ENCODE results near the gene DQX1.
A peak's percentile ranks its signal among the peaks of the same experiment; 100 is the strongest.

The DQX1 gene

DNA sequence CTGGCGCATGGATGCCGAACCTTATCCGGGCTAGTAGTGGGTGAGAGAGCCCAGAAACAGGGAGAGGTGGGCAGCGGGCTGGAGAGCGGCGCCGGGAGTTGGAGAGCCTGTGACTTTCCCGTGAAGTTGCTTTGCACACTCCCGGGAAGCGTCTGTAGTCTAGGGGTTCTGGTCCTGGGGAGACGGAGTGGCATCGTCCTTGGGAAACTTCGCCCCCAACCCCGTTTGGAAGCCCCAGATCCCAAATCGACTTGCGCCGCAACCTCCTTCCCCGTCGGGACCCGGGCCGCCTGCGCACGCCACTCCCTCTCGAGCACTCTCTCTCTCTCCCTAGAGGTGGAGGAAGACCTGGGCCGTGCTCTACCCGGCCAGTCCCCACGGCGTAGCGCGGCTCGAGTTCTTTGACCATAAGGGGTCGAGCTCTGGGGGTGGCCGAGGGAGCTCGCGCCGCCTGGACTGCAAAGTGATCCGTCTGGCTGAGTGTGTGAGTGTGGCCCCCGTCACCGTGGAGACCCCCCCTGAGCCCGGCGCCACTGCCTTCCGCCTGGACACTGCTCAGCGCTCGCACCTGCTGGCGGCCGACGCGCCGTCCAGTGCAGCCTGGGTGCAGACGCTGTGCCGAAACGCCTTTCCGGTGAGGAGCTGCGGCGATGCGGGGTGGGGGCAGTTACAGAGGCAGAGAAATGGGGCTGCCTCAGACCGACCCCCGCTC lies 28.9 kb upstream of the DQX1 start:
- peak; percentile 54 for DNase-seq (ENCODE audit: low read depth)

DNA sequence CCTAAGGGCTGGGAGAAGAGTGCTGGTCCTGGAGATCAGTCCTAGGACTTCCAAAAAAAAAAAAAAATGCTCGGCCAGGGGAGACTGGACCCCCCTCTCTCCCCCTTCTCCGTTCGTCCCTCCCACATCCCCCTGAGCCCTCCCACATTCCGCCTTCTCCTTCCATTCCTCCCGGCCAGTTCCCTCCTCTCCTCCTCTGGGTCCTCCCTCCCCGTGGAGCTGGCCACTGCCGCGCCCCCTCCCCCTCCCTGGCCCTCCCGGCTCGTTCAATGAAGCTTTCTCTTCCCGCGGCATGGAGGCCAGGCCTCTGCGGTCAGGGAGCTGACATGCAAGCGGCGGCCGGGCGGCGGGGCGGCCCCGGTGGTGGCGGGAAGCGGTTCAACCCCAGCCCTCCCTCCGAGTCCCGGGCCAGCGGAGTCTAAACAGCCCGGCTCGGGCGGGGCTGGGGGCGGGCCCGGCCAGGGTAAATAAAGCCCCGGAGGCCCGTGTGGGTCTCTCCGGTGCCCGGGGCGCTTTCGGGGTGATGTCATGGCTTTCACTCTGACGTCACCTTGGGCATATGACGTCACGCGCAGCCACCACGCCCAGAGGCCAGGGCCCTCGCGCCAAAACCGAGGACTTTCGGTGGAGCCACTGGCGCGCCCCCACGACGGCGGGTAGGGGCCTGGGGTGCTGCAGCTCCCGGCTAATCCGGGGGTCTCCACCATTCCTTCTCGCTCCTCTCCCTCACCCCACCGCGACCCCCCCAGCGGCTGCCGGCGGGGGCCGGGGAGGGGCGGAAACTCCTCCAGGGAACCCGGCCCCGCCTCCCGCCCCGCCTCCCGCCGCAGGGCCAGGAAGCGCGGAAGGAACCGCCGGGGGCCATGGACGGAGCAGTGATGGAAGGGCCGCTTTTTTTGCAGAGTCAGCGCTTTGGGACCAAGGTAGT lies 28.1 kb upstream of the DQX1 start, which contains the start of the genes DOK1 and LOXL3:
DOK1 (plus strand) TSS at position 829 of the 928 bp plus-strand sequence; CDS start at position 864, 35 bp downstream.
LOXL3 (minus strand) TSS at position 51 of the 928 bp plus-strand sequence. CDS start 1,308 bp downstream, outside the sequence.
- DNase-seq (ENCODE audit: low read depth), result peak; percentile 80

DNA sequence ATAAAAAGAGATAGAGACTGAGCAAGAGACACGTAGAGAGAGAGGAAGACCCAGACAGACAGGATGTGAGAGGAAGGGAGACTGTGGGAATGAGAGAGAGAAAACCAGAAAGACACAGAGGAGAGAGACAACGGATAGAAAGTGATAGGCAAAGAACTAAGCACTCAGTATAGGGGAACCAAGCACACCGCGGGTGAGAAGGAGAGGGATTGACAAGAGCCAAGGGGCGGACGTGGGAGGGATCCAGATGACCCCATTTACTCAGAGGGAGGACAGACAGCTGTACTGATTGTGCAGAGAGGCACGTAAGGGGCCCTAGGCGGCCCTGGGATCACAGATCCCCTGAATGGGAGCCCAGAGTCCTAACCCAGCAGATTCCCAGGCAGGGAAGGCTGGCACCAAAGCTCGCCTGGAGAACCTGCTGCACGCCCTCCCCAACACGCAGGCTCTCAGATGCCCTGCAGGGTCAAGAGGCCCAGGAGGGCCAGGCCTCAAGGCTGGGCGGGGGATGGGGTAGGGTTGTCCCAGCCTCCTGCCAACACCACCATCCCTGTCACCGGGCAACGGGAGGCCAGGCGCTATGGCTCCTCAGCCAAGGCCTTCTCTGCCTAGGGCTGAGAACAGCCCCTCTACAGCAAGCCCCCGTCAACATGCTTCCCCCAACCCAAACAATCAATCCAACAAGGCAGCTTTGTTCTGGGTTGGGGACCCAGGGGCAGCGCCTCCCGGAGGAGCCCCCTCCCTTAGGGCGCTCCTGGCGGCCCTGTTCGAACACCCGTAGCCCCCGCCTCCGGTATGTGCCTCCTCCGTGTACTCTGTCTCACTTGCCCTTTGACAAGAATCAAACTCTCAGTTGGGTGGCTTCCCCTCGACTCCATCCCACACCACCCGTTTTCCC lies 27.1 kb upstream of the DQX1 start:
- DNase-seq (ENCODE audit: low read depth), result no peak

DNA sequence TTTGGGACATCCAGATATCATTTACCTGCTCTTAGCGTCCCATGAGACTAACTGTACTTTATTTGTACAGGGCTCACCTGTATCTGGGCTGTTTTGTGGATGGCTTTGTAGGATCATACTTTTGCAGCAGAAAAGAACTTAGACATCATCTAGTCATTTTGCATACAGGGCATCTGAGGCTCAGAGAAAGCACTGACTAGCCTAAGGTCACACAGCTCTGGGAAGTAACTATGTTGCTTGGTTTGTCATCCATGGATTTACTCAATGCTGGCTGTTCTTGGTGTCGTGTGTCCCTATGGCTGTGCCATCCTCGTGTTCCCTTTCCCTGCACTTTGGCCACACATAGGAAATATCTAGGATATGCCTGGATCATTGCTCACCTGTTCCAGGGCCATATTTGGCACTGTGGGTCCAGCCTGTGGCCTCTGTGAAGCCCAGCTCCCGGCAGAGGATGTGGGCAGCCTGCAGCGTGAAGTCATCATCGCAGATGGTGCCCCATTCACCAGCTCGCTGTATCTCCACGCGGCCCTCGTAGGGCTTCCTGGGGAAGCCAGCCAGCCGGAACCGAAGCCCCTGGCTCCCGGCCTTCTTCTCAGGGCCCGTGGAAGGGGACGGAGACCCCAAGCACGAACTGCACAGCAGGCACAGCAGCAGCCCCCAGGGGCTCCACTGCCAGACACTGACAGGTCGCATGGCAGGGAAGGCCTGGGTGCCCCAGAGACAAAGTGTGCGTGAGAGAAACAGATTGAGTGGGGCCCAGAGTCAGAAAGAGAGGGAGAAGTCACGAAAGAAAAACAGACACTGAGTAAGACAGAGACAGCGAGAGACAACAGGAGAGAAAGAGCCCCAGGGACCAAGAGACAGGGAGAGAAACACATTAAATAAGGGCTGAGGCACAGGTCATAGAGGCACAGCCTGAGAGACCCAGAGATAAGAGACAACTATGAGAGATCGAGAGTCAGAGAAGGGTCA lies 26.2 kb upstream of the DQX1 start:
- DNase-seq (ENCODE audit: low read depth), result no peak

- DNase-seq (ENCODE audit: low read depth), result no peak
Observed at GRCh38 chr2:74551530-74551929, 25.5 kb upstream of the DQX1 start.

DNA sequence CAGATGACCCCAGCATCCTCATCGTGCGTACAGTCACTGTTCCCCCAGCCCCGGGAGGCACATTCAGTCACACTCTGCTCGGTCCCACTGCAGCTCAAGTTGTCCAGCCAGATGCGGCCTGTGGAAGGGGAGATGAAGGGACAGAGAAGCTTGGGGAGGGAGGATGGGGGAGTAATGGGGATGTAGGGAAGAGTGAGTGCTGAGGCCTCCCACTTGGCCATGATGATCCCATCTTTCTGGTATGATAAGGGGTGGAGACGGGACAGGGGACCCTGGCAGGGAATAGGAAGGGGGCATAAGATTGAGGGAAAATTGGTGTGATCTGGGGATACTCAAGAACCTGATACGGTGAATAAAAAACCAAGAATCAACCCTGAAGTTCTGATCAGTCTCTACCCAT lies 24.2 kb upstream of the DQX1 start:
- DNase-seq (ENCODE audit: low read depth), result no peak

GRCh38 chr2:74548900-74549826 lies 23.1 kb upstream of the DQX1 start:
- peak; percentile 50 for DNase-seq (ENCODE audit: low read depth)

DNA sequence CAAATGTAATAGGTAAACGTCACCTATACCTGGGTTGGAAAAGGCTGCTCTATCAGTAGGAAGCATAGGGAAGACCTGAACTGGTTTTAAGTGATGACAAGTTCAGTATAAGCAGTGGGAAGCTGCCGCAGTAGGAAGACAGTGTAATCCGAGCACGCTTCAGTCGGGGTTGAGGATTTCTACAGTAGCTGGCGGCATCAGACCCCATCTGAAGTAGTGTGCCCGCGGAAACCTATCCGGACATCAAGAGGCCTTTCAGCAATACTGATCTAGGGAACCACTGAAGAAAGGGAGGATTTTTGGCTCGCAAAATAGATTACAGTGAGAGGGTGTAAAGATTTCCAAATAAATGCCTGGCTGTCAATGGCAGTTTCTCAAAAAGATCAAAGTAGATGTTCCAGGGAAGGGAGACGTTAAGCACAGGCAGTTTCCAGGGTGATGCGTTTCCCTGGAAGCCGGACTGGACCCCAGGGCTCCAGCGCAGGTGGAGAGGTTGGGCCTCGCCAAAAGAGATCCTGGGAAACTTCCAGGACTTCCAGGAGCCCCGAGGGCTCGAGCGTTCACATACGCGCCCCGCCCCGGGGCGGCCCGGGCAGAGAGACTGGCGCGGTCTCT lies 22.4 kb upstream of the DQX1 start:
- no peak for DNase-seq (ENCODE audit: low read depth)

DNA sequence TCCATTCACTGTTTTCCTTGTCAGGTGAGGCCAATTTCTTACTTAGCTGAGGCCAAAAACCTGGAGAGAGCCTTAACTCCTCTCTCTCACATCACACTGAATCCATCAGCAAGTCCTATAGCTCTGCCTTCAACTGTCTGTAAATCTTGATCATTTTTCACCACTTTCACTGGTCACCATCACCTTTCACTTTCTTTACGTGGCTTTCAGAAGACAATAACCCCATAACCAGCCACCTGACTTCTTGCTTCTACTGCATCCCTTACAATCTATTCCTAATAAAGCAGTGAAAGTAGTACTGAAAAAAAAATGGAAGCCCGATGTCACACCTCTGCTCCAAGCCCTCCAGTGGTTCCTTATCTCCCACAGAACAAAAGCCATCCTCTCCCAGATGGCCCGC lies 20.0 kb upstream of the DQX1 start:
- no peak for DNase-seq (ENCODE audit: low read depth)

DNA sequence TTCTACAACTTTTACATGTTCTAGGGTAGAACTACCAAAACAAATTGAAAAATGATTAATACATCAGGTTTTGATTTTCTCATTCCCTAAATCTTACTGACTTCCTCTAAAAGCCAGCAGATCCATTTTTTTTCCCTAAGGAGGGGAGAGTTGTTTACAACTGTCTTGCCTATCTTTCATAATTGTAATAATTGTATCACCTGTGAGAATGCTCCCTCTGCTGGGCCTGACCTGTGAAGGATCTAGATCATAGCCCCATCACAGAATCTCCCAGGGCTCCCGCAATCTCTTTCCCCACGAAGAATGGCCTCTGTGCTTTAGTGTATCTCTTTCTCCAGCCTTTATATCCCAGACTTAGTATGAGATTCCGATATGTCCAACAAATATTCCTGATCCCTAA lies 18.6 kb upstream of the DQX1 start:
- no peak for DNase-seq (ENCODE audit: low read depth)

GRCh38 chr2:74542978-74543377 lies 16.9 kb upstream of the DQX1 start:
- no peak for DNase-seq (ENCODE audit: low read depth)

DNA sequence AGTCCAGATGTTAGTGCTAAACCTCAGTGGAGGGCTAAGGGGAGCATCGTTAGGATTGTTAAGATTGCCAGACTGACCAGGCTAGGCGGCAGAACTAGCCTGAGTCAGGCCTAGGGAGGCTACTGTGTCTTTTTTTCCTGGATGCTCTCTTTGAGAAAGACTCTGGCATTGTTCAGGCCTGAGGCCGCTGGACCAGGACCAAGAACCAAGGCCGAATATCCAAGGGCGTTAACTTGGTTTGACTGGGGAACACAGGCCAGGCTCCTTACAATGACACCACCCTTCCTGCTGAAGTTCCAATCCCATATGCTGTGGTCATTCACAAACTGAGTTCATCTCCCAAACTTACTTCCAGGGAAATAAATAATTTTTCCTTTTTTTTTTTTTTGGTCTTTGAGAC lies 14.3 kb upstream of the DQX1 start:
- no peak for DNase-seq (ENCODE audit: low read depth)

DNA sequence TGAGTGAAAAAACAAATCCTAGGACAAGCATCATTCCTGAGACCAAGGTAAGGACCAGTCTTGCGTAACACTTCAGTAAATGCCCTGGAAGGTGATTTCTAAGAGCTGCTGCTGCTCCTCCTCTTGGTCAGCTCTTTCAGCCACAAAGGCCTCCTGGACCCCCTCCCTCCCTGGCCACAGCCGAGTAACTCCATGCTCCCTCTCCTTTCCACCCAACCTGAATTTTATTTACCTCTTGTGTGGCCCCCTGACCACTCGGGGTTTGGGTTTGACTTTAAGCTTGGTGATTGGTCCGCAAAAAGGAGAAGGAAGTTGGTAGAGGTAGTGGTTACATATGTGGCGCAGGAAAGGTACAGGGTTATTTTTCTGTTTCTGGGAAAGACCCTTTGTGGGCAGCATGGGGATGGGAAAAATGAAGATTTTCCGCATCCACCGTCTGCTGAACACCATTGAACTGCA lies 12.9 kb upstream of the DQX1 start:
- DNase-seq (ENCODE audit: low read depth), result no peak

DNA sequence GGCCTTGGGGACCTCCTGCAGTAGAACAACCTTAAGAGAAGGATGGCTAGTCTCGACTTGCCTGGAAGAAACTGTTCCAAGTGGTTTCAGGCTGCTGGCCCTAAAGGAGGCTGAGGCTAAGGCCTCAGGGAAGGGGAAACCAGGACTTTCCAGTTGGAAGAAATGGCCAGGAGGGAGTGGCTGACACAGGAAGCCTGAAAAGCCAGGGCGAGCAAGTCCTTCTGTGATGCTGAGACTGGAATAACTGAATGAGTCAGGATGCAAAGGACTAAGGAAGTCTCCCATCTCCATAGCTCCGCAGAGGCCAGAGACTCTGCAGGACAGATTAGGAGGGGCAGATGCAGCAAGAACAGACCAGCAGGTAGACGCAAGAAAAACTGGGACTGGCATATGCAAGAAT lies 11.1 kb upstream of the DQX1 start:
- DNase-seq (ENCODE audit: low read depth), result no peak

DNA sequence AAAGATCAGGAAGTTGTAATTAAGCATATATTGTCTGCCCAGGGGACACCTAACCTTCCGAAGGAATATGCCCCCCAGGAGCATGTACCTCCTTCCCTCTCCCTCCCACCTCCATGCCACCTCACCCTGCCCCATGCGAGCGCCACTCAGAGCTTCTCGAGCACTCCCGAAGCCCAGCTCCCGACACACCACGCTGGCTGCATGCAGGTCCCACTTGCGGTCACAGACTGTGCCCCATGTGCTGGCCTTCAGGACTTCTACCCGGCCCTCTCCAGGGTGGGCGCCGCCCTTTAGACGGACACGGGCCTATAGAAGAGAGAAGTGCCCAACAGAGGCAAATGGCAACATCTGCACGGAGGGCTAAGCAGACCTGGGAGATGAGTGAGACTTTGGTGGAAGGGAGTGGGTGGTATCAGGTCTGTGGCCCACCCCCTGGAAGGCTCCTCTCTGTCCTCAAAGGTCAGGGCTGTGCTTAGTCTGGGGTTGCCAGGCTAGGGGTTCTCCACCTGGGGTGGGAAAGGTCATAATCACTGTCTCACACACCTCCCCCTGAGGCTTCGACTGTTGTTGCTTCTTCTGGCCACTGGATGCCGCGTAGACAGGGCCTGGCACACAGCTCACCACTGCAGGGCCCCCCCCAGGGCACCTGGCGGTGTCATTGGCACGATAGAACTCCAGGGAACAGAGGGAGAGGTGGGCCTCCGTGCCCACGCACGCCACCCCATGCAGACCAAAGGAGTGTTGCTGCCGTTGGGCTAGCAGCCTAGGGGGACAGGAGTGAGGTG lies 10.3 kb upstream of the DQX1 start:
- DNase-seq (ENCODE audit: low read depth), result no peak

- no peak for DNase-seq (ENCODE audit: low read depth)
Observed at GRCh38 chr2:74535440-74535965, 9.5 kb upstream of the DQX1 start.

- DNase-seq (ENCODE audit: low read depth), result no peak
Observed at GRCh38 chr2:74534411-74534810, 8.4 kb upstream of the DQX1 start.

DNA sequence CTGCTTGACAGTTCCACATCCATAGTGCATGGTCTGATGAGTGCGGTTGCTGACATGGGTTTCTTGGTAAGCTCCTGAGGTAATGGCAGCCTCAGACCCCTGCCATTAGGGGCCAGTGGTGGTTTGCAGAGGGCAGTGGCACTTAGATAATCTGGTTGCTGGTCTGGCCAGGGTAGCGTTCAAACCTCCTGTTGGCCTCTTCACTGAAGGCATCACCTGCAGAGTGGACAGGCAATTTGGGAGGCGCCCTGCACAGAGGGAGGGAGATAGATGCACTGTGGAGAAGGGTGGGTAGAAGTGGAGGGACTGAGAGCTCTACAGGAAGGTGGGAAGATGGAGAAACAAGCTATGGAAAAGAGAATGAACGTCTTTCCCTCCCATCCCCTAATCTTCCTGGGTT lies 7.4 kb upstream of the DQX1 start:
- no peak for DNase-seq (ENCODE audit: low read depth)

Data from iris pigment epithelial cell (primary cell).